ENCODE measurements around the gene DPY19L3.
A peak's percentile ranks its signal among the peaks of the same experiment; 100 is the strongest.
"Not testable (repeated sequence)": the region's sequence is repeated elsewhere in the genome, so short reads cannot be mapped to it uniquely, and the experiment has no call there.

The DPY19L3 gene

DNA sequence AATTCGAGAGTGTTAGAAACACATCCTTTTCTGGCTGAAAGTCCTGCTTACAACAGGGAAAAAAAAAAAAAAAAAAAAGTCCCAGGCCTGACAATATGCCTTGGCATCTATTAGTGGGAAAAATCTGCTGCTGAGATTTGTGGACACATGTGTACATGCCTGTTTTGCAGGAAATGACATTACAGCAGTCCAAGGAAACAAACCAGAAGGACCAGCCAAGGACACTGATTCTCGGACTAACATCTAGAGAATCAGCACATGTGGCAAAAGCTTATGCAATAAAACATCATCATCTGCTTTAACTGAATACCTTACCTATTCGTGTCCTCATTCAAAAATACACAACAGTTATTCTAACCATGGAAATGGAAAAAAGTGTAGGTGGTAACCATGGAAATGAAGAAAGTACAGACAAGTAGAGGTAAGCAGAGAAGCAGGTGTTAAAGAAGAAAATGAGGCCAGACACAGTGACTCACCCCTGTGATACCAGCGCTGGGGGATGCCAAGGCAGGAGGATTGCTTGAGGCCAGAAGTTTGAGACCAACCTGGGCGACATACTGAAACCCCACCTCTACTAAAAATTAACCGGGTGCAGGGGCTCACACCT lies 9.4 kb upstream of the DPY19L3 start:
- DNase-seq: no peak

DNA sequence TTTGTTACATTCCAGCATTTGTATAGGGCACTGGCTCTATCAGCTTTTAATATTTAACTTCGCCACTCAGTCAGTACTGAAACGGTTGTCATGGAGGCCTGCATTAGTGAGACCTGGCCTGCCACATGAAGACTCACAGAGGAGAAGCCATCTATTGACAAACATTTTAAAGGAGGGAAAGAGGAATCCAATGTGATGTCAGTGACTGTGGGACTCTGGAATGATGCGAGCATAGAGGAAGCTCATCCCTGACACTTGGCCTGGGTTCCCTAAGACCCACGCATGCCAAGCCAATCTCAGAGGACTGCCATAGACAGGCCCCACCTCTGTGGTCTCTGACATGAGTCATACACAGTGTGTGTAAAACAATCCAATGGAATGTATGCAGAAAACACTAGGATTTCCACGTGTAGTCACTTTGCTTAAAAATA lies 7.9 kb upstream of the DPY19L3 start:
- no peak for DNase-seq

DNA sequence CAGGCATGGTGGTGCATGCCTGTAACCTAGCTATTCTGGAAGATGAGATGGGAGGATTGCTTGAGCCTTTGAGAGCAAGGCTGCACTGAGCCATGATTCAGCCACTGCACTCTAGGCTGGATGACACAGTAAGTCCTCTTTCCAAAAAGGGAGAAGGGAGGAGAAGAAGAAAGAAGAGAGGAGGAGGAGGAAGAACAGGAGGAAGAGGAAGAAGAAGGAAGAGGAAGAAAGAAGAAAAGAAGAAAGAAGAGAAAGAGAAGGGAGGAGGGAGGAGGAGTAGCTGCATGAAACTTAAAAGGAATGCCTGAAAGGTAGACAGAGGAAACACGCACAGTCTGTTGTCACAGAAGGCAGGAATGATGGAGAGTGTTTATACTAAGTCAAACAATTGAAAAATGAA lies 3.6 kb upstream of the DPY19L3 start:
- DNase-seq: no peak

DNA sequence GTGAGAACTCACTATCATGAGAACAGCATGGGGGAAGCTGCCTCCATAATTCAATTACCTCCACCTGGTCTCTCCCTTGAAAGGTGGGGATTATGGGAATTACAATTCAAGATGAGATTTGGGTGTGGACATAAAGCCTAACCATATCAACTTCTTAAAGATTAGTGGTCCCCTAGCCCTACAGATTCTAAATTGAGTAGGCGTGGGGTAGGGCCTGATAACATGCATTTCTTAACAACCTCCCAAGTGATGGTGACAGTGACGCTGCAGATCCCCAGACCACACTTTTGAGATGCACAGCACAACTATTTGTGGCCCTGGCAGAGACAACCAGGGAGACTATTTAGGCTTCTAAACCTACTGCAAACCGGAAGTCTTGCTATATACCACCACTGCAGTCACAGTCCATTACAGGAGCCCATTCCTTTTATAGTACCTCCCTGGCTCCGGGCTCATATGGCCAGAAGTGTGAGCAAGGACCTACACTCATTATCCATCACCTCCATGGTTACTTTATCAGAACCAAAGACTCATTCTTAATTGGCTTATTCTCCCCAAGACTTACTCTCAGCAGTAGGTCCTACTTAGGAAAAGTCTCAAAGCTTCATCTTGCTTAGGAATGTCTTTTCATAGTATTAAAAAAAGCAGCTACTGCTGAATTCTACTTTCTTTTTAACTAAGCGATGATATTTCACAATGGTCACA lies 2.1 kb upstream of the DPY19L3 start:
- DNase-seq: no peak

DNA sequence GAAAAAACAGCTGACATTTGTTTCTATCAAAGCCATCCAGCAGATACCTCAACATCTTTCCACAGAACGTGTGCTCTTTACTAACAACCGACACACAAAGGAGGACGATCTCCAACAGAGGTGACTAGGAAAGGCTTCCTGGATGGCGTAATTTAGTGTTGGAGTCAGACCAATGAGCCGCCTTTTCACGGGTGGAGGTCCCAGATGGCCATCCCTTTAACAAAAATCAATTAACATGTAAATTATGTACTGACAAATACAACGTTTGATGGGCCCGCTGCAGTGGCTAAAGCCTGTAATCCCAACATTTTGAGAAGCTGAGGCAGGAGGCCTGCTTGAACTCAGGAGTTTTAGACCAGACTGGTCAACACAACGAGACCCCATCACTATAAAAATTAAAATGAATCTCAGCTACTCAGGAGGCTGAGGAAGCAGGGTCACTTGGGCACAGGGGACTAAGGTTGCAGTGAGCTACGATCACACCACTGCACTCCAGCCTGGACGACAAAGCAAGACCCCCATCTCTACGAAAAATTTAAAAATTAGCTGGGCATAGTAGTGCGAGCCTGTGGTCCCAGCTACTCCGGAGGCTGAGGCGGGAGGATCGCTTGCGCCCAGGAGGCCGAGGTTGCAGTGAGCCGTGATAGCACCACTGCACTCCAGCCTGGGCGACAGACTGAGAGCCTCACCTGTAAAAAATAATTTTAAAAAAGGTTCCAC lies 1.2 kb upstream of the DPY19L3 start:
- DNase-seq: no peak

DNA sequence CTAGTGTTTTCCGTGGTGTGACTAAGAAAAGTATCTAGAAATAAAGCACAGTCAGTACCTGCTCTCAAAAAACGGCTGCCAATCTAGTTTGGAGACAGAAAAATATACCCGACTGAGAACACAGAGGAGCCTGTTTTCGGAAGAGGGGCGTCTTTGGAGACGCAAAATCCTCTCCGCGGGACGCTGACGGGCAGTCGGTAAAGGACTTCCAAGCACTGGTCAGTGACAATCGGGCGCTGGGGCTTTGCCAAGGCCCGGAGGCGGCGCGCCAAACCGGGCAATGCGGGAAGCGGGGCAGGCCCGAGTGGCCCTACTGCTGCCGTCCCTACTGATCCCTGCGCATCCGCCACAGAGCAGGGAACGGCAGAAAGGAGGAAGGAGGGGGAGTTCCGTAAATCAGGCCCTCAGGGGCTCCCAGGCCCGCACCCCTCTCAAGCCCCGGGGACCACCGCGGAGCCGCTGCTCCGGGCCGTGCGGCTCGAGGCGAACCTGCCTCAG lies 588 bp upstream of the DPY19L3 start:
- DNase-seq: peak; percentile 19

DNA sequence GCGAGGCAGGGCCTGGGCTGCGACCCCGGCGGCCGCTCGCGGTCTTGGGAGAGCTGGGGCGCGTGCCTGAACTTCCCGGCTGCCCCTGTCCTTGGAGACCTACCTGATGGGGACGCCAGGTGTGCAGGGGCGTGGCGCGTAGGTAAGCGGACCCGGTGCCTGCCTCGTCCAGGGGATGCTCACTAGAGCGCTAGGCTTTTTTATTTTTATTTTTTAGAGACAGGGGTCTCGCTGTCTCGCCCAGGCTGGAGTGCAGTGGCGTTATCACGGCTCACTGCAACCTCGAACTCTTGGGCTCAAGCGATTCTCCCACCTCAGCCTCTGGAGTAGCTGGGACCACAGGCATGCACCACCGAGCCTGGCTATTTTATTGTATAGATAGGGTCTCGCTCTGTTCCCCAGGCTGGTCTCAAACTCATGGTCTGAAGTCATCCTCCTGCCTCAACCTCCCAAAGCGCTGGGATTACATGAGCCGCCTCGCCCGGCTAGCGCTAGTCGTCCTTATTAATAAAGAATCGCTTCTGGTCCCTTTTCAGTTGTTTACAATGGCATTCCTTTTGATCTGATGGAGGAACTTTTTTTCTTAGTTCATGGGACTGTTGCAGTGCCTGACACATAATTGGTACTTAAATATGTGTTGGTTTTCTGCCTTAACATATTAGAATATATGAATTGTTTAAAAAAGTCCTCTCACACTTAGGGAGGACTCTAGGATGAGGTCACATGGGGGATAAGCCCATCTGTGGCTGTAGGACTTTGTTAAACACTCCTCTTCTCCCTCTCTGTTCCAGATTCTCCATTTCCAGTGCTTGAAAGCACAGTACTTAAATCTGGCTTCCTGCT lies 812 bp downstream of the DPY19L3 start:
- no peak for DNase-seq

DNA sequence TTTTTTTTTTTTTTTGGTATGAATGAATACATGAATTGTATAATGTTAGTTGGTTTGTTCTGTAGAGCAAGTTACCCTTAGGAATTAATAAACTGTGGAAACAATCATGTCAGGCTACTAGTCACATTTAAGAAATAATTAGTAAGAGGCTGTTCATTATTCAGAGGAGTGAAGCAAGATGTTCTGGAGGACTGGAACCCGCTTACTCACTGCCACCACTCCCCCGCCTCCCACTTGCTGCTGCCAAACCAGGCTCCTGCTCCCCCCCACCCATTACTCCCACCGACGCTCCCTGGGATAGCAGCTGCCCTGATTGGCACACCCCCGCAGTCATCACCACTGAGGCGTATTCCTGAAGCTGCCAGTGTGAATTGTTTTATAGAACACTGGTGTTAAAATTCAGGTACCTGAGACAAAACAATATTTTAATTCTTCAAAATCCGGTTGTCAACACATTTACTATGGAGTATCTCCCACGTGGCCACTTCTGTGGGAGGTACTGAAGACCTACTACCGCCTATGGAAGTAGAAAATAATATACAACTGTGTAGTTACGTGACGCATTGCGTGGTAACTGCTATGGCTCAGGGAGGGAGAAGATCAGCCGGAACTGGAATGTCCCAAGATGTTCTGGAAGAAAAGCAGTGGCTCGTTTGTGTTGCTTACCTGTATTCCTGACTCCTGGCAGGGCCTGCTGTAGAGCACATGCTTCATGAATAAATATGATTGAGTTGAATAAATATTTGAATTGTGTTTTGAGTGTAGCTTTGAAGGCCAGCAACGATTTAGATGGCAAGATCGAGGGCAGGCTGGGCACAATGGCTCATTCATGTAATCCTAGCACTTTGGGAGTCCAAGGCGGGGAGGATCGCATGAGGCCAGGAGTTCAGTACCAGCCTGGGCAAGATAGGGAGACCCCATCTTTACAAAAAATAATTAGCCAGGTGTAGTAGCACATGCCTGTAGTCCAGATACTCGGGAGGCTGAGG lies 1.7 kb downstream of the DPY19L3 start:
- no peak for DNase-seq

DNA sequence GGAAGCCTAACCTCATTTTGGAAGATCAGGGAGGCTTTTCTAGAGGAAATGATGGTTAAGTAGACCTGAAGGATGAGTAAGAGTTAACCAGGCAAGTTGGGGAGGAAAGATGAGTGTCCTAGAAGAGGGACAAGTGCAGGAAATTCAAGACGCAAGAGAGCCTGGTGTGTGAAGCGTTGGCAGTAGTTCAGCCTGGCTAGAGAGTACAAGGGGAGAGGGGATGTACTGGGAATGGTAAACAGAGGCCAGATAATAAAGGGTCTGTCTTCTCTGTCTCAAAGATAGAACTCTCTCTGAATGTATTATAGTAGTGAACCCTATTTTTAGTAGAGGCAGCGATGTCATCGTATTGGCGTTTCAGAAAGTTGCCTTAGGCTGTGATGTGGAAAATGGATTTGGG lies 9.7 kb downstream of the DPY19L3 start:
- DNase-seq: no peak

DNA sequence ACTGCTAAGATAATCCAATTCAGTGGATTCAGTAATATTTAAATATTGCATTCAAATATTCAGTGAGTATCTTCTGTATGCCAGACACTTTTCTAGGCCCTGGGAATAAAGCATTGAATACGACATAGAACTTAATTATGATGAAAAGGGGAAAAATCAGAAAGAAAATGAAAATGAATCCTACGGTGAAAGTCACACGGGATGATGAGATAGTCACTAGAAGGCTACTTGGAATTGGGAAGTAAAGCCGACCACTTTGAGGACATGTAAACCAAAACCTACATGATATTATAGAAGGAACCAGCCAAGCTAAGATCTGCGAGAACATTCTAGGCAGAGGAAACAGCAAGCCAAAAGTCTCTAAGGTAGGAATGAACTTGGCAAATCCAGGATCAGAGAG lies 10.1 kb downstream of the DPY19L3 start:
- DNase-seq: no peak

DNA sequence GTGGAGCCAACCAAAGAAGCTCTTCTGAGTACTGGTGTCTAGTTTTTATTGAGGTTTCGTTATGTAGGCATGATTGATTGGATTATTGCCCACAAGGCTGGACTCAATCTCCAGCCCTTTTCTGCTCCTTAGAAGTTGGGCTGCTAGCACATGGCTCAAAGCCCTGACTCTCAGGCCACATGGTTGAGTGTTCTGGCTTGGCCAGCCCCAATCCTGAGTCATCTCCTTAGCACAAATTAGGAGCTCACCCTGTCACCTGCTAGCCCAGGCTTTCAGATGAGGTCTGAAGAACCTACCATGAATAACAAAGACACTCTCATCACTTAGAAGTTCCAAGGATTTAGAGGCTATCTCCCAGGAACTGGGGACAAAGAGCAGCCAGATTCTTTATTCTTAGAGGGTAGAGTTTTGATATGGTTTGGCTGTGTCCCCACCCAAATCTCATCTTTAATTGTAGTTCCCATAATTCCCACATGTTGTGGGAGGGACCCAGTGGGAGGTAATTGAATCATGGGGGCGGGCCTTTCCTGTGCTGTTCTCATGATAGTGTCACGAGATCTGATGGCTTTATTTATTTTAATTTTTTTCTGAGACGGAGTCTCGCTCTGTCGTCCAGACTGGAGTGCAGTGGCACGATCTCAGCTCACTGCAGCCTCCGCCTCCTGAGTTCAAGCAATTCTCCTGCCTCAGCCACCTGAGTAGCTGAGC lies 11.3 kb downstream of the DPY19L3 start:
- DNase-seq: no peak

DNA sequence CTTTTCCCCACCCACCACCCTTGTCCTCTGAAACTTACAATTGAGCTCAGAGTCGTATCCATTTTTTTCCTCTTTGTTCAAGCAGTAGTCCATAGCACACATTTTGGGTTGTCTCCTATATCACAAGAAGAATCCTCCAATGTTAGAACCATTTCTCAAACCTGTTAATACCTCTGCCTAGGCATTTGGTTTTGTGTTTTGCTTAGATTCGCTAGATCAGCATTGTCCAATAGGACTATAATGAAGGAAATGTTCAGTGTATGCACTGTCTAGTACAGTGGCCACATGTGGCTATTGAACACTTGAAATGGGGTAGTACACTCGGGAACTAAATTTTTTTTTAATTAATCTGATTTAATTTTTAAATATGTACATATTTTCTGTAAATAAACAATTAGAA lies 12.6 kb downstream of the DPY19L3 start:
- DNase-seq: no peak

DNA sequence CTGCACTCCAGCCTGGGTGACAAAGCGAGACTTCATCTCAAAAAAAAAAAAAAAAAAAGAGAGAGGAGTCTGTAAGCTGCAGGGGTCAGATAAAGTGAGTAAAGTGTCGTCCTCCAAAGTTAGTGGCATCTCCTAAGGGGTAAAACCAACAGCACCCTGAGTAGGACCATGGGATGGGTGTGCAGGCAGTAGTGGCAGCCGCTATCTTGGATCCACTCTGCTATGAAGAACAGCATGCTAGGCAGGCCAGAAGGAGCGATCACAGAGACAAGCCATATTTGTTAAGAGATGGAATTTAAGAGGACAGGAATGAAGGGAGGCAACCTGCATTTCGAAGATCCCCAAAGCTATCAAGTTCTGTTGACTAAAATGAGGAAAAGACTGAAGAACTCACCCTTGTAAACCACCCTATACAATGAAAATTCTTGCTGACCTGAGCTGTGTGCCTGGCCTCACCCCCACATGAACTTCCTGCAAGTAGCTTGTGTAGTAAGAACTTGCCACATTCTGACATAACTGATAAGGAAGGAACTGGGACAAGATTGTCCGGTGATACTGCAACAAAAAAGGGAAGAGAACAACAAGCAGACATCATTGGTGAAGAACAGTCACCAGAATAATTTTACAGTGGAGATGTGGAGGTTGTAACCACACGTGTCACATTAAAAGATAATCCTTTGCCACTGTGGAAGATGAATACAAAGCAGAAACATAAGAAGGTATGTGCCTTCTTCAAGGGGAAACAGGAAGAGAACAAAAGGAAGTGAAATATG lies 16.2 kb downstream of the DPY19L3 start:
- DNase-seq: no peak

DNA sequence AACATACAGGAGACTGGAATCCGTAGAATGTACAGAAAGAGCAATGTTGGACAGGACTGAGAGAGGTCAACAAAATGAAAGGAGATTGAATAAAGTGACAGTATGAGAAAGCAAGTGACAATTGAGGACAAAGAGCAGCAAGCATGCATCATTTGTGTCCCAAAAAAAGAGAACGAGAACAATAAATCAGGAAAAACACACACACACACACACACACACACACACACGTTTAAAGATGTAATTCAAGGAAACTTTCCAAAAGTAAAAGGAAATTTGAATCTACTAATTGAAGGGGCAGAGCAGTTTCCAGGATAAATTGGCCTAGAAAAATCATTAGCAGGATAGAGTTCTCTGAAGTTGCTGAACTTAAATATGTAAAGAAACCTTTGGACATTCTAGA lies 16.9 kb downstream of the DPY19L3 start:
- DNase-seq: no peak

DNA sequence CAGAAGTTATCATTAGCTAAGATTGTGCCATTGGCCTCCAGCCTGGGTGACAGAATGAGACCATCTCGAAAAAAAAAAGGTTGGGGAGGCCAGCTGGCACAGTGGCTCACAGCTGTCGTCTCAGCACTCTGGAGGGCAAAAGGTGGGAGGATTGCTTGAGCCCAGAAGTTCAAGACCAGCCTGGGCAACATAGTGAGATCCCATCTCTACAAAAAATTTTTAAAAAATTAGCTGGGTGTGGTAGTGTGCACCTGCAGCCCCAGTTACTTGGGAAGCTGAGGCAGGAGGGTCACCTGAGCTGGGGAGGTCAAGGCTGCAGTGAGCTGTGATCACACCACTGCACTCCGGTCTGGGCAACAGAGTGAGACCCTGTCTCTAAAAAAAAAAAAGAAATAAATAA lies 18.4 kb downstream of the DPY19L3 start:
- not testable (repeated sequence) for DNase-seq

DNA sequence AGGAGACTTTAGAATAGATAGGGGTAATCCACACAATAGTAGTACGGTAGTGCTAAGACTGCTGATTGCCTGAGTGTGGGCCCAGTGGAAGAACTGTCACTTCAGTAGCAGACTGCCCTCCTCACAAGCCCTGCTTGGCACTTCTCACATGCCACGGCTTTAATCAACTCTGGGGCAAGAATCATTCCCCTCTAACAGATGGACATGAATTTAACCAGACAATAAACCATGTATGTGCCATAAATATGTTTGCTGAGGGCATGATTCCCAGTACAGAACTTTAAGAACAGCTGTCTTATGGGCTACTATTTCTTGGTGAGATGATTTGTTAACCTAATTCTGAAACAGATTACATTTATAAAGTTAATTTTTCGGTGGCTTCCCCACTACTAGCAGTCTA lies 22.0 kb downstream of the DPY19L3 start:
- no peak for DNase-seq

DNA sequence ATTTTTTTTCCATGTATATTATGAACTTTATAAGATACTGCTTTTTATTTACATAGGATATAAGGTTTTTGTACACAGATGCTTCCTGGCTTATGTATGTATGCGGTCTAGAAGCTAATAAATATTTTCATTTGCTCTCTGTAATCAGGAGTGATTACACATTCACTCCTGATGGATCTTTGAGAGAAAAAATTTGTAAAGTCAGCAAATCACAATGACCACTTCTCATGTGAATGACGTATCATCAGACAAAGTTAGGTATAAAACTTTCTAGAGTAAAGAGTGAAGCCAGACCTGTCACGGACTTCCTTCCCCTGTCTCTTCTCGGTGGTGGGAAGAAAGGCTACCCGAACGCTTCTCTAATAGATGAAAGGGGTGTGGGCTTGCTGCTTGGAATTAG lies 31.1 kb downstream of the DPY19L3 start:
- no peak for DNase-seq

DNA sequence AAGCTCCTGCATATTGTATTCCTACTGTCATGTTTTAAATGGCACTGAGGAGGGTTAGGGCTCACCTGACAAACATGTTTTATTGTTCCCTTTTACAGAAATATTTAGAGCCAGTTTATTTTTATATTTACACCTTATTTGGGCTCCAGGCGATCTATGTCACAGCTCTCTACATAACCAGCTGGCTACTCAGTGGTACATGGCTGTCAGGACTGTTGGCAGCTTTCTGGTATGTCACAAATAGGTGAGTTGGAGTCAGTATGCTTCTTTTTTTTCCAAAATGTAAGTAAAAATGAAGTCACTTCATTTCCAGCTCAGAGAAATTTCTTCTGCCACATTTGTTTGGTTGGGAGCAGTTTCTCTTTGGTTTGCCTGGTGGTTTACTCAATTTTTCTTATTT lies 31.5 kb downstream of the DPY19L3 start:
- DNase-seq: no peak

DNA sequence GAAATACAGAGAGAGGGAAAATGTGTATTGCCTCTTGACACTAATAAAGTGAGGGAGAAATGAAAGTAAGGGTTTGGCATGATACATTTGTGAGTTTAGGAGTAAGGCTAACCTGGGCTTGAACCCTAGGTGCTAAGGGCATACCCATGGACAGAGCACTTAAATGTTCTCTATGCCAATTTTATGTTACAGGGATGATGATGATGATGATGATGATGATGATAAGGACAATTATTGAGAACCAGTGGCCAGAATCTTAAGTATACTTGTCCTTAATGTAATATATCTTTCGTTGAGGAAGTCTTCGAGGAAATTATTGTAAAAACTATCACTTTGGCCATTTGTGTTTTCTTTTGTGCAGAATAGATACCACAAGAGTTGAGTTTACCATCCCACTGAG lies 33.2 kb downstream of the DPY19L3 start:
- no peak for DNase-seq

DNA sequence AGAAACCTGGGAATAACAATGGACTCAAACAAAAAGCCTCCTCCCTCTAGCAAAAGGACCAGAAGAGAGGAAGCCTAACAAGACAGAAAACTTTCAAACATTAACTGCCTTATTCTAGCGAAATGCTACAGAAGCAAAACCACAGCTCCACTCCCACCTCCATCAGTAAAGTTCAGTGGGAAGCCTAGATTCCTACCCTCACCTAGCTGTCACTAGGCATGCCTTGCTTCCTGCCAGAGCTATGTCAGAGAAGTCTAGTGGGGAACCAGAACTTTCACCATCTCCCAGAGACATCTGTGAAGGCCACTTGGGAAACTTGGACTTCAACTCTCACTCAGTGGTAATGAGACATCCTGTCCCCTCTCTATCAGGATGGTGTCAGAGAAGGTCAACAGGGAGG lies 37.1 kb downstream of the DPY19L3 start:
- DNase-seq: no peak

Data from RPMI8226 (cell line).